HG02678 (cell line): ENCODE measurements around the gene RBM19.

Experiments used
- ATAC-seq: cut with Tn5 transposase; IDR thresholded peaks from one replicate; pipeline ENCODE4 v1.9.1; 2021; ENCODE audit warnings: mild to moderate bottlenecking, moderate library complexity; ENCODE audit not compliant: unreplicated experiment

RBM19 gene

GRCh38 chr12:113841786-113842185 is 124.3 kb downstream of the RBM19 start:
- no peak for ATAC-seq

- ATAC-seq = no peak
Observed at GRCh38 chr12:113840401-113841042, 125.6 kb downstream of the RBM19 start.

GRCh38 chr12:113838896-113839295 is 127.2 kb downstream of the RBM19 start:
- no peak for ATAC-seq

DNA sequence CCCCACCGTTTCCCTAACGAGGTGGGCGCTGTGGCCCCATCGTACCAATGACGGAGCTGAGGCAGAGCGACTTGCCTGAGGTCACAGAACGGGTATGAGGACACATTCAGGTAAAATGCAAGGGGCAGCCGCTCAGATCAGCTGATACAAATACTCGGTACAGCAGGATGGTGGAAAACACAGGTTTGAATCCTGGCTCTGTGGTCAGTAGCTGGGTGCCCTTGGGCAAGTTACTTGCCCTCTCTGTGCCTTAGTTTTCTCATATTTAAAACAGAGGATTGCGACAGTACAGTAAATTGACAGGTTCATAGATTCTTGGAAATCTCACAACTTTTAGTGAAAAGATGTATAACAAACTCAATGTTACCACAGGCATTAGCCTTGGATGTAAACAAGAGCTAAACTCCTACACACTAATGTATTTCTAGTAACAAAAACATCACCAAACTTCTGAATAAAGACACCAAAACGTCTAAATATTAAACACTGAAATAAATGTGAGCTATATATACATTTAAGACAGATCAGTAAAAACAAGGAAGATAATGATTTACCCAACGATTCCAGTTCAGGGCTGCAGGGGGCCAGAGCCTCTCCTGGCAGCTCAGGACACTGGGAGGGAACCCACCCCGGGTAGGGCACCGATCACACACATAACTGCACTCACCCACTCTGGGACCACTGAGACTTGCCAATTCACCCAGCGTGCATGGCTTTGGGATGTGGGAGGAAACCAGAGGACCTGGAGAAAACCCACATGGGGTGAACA is 128.4 kb downstream of the RBM19 start:
- no peak for ATAC-seq

DNA sequence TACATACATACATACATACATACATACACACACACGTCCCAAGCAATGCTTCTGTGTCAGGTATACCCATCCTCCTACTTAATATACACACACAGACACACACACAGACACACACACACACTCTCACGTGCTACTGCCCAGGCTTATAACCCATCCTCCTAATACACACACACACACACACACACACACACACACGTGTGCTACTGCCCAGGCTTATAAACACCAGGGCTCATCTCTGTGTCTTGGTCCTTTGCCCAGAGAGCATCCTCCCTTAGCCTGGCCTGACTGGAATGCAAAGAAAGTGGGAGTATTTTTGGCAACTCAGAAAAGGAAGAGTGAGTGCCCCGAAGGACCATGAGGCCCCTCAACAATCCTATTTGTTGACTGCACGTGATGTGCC is 129.0 kb downstream of the RBM19 start:
- ATAC-seq = no peak

- ATAC-seq = no peak
Observed at GRCh38 chr12:113835896-113836295, 130.2 kb downstream of the RBM19 start.

- no peak for ATAC-seq
Observed at GRCh38 chr12:113835433-113835832, 130.7 kb downstream of the RBM19 start.

DNA sequence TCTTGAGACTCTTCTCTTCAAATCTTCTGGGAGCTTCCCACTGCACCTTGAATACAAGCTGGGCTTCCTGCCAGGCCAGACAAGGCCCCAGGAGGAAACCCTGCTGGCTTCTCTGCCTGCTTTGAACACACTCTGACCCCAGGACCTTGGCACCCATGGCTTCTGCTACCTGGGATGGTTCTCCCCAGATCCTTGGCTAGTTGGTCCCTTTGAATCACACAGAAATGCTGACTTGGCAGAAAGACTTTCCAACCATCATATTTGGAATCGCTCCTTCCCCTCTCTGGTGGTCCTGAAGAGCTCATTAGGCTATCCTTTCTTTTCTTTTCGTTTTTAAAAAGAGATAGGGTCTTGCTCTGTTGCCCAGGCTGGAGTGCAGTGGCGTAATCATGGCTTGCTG is 132.7 kb downstream of the RBM19 start:
- no peak for ATAC-seq

DNA sequence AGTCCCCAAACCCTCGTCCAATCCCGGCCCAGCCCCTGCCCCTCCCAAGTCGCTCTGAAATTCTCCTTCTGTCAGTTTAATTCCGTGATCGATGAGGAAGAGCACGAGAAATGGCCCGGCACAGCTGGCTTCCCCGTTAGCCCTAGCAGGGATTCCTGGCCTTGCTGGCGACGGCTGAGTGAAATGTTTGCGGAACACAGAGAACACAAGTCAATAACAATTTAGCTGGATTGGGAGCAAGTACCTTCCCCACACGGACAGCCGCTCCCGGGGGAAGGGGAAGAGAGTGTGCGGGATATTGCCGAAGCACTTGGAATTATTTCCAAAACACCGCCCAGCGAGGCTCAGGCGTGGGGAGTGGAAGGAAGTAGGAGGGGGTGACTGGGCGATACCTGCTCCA is 134.6 kb downstream of the RBM19 start:
- no peak for ATAC-seq

DNA sequence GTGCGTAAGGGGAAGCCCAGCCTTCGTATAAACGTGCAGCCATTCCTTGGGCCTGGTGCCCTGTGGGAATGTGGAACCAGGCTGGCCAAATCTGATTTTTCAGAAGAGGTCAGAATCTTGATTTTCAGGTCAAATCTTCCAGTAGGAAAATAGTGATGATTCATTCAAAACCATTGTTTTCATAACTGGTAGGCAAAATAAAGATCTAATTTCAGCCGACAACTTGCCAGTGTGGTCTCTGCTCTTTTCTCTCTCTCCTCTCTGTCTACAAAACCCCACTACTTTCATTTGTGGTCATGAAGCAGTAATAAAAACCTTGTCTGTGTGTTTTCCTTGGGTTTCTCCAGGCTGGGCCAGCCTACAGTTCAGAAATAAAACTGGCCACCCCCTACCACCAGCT is 135.1 kb downstream of the RBM19 start:
- no peak for ATAC-seq

DNA sequence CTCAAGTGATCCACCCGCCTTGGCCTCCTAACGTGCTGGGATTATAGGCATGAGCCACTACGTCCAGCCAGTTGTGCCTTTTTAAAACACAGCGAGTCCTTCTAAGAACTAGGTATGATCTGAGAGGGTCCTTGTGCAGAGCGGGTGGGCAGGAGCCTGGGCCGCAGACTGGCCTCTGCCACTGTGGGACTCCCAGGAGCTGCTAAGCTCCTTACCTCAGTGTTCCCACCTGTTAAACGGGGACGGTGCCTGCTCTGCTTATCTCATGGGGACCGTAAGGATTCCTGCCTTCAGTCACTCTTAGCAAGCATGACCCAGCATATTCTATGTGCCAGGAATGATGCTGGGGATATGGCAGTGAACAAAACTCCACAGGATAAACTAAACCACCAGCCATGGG is 136.9 kb downstream of the RBM19 start:
- no peak for ATAC-seq

- no peak for ATAC-seq
Observed at GRCh38 chr12:113827539-113828114, 138.5 kb downstream of the RBM19 start.

GRCh38 chr12:113826805-113827538 is 139.2 kb downstream of the RBM19 start:
- no peak for ATAC-seq

DNA sequence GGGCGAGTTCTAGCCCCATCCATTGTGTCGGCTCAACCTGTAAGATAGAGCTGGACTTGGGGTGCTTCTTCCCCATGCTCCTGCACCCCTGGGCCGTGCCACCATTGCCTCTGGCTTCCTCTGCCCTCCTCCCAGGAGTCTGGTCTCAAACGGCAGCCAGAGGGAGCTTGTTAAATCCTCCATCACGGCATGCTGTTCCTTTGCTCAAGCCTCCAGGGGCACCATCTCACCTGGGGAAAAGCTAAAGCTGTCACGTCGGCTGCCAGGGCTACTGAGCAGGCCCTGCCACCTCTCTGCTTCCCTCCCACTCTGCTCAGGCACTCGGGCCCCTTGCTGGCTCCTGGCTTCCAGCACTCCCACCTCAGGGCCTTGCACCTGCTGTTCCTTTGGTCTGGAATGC is 140.4 kb downstream of the RBM19 start:
- no peak for ATAC-seq

GRCh38 chr12:113823816-113824215 is 142.3 kb downstream of the RBM19 start:
- no peak for ATAC-seq

GRCh38 chr12:113823016-113823415 is 143.1 kb downstream of the RBM19 start:
- ATAC-seq = no peak

DNA sequence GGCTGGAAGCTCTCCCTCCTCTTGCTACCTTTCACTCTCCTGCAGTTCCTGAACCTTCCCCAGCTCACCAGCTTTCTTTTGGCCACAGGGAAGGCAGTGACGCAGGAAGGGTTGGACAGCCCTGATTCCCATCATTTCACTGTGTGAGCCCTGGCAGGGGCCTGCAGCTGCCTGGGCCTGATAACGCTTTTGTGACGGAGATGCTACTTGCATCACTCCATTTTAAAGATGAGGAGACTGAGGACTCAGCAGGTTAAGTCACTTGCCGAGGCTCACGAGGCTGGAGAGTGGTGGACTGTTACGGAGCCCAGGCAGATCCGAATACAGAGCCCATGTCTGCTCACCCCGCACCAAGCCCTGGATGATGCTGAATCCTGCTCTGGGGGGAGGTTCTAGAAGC is 145.3 kb downstream of the RBM19 start:
- no peak for ATAC-seq

GRCh38 chr12:113820309-113820708 is 145.8 kb downstream of the RBM19 start:
- no peak for ATAC-seq

- ATAC-seq = no peak
Observed at GRCh38 chr12:113819495-113819894, 146.6 kb downstream of the RBM19 start.

DNA sequence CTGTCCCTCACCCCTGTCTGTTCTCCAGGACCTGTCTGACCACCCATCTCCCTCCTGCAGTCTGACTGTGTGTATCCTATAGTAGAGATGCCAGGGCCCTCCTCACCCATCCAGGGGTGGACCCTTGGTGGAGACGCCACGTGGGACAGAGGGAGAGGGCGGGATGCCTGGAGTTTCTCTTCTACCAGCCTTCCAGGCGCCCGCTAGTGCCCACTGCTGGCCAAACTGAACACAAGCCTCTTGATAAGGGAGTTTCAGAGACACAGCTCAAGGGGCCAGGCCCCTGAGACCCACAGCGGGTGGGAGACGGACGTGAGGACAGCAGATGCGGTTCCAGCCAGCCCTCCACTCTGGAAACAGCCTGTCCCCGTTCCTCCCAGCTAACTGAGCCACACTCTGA is 147.3 kb downstream of the RBM19 start:
- no peak for ATAC-seq

- no peak for ATAC-seq
Observed at GRCh38 chr12:113818283-113818682, 147.8 kb downstream of the RBM19 start.

GRCh38 chr12:113816866-113817265 is 149.3 kb downstream of the RBM19 start:
- ATAC-seq = no peak
